Lower leg skin (tissue), 3 donors: ENCODE measurements around the gene IFT122.
"Not testable (repeated sequence)": the region's sequence is repeated elsewhere in the genome, so short reads cannot be mapped to it uniquely, and the experiment has no call there.

Source experiments
- POLR2A ChIP-seq, 2 donors: fragments of 450-650 bp; IDR thresholded peaks; one replicate each; pipeline ENCODE4 v1.6.1; 2016 to 2017; ENCODE audit warnings: antibody characterized with exemption in 2 of 2, mild to moderate bottlenecking in 1 of 2, moderate library complexity in 1 of 2
- TF ChIP-seq, protein P1 (sequence below), 3 donors: fragments of 450-650 bp; IDR thresholded peaks; one replicate each; pipeline ENCODE4 v1.5.1; 2016; ENCODE audit warnings: antibody characterized with exemption in 3 of 3, mild to moderate bottlenecking in 3 of 3, moderate library complexity in 2 of 3

DNA sequence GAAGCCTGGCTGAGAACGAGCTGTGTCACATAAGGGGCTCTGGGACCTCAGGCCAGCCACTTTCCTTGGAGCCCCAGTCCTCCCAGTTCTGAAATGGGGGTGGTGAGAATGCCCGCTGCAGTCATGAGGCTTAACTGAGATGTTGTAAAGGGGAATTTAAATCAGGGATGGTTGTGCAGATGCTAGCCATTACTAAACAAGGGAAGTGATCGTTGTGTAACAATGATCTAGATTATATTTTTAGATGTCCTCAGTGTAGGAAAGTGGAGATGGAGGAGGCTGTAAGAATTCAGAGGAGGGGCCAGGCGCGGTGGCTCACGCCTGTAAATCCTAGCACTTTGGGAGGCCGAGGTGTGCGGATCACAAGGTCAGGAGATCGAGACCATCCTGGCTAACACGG is 49.2 kb downstream of the IFT122 start:
- TF ChIP-seq POLR2A (IDR thresholded peaks at IDR 0.05) = not testable (repeated sequence)
- TF ChIP-seq, protein P1, sequence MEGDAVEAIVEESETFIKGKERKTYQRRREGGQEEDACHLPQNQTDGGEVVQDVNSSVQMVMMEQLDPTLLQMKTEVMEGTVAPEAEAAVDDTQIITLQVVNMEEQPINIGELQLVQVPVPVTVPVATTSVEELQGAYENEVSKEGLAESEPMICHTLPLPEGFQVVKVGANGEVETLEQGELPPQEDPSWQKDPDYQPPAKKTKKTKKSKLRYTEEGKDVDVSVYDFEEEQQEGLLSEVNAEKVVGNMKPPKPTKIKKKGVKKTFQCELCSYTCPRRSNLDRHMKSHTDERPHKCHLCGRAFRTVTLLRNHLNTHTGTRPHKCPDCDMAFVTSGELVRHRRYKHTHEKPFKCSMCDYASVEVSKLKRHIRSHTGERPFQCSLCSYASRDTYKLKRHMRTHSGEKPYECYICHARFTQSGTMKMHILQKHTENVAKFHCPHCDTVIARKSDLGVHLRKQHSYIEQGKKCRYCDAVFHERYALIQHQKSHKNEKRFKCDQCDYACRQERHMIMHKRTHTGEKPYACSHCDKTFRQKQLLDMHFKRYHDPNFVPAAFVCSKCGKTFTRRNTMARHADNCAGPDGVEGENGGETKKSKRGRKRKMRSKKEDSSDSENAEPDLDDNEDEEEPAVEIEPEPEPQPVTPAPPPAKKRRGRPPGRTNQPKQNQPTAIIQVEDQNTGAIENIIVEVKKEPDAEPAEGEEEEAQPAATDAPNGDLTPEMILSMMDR (IDR thresholded peaks at IDR 0.05) = not testable (repeated sequence)
